Stimulated activated CD4-positive, alpha-beta T cell treated with anti-CD3 and anti-CD28 coated beads, Interleukin-4, amount 100 ng/mL, for 48 hours (primary cell): ENCODE measurements around the gene CEP131.

Experiments used
- DNase-seq, 2 donors: peaks; one replicate each; pipeline ENCODE4 v3.0.0-alpha.2; 2020; ENCODE audit warnings: low read depth in 2 of 2

Gene CEP131

GRCh38 chr17:81187586-81188490, 34.9 kb downstream of the CEP131 start:
- no peak for DNase-seq

GRCh38 chr17:81187120-81187519, 35.6 kb downstream of the CEP131 start:
- DNase-seq: no peak

GRCh38 chr17:81186203-81186602, 36.6 kb downstream of the CEP131 start:
- DNase-seq: no peak

- no peak for DNase-seq
Observed at GRCh38 chr17:81184555-81184954, 38.2 kb downstream of the CEP131 start.

- DNase-seq: no peak
Observed at GRCh38 chr17:81183807-81184206, 39.0 kb downstream of the CEP131 start.

- no peak for DNase-seq
Observed at GRCh38 chr17:81183316-81183715, 39.4 kb downstream of the CEP131 start.

- DNase-seq: no peak
Observed at GRCh38 chr17:81182596-81182995, 40.2 kb downstream of the CEP131 start.

GRCh38 chr17:81181811-81182185, 41.0 kb downstream of the CEP131 start:
- no peak for DNase-seq

GRCh38 chr17:81180836-81181810, 41.6 kb downstream of the CEP131 start:
- no peak for DNase-seq

- no peak for DNase-seq
Observed at GRCh38 chr17:81179861-81180260, 42.9 kb downstream of the CEP131 start.

- DNase-seq: no peak
Observed at GRCh38 chr17:81179220-81179619, 43.5 kb downstream of the CEP131 start.

- no peak for DNase-seq
Observed at GRCh38 chr17:81178136-81179091, 44.4 kb downstream of the CEP131 start.

- DNase-seq: no peak
Observed at GRCh38 chr17:81176666-81177065, 46.1 kb downstream of the CEP131 start.

- no peak for DNase-seq
Observed at GRCh38 chr17:81173762-81174155, 49.0 kb downstream of the CEP131 start.

- DNase-seq: no peak
Observed at GRCh38 chr17:81173052-81173761, 49.6 kb downstream of the CEP131 start.

- DNase-seq: no peak
Observed at GRCh38 chr17:81171941-81172340, 50.8 kb downstream of the CEP131 start.

GRCh38 chr17:81170727-81171494, 51.9 kb downstream of the CEP131 start:
- no peak for DNase-seq

GRCh38 chr17:81169870-81170309, 52.9 kb downstream of the CEP131 start:
- DNase-seq: no peak

GRCh38 chr17:81167638-81168037, 55.1 kb downstream of the CEP131 start:
- no peak for DNase-seq

GRCh38 chr17:81167194-81167524, 55.6 kb downstream of the CEP131 start:
- DNase-seq: no peak
